Epidermal melanocyte (primary cell): Measurements from ENCODE around the gene GGACT.
"Not testable (repeated sequence)": the region's sequence is repeated elsewhere in the genome, so short reads cannot be mapped to it uniquely, and the experiment has no call there.

Experiments
- DNase-seq: peaks from one replicate; pipeline ENCODE4 v3.0.0; 2011; ENCODE audit warnings: low spot score; ENCODE audit not compliant: insufficient read length

GGACT gene

DNA sequence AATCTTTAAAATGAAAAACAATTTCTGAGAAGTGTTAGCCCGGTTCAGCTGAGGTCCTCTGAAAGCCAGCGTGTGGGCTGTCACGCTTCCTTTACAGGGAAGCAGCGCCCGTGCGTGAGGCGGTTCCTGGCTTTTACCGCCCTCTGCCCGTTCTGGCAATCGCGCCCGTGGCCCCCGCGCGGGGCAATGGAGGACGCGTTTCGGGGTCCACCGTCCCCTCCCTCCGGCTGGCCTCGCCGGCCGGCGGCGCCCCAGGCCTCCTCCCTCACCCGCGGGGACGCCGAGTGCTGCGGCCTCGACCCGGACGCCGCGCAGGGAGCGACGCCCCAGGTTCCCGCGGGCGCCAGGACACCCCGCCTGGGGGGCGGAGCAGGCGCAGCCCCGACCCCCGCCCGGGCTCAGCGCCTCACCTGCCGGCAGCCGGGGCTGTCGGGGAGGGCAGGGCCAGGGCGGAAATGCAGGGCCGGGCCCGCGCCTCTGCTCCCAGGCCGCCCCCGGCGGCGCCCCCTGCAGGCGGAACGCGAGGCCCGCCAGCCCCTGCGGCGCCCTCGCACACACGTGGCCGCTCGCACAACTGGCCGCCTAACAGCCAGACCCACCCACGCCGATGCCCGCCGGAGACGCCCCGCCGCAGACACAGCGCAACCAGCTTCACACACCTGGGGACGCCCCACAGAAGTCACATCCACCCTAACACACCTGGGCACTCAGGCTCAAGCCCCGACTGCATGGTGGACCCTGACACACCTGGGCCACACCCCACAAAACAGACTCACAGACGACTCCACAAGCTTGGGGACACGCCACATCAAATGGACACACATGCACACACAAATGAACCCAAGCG, at the start of gene GGACT:
TSS of gene GGACT (minus strand) at position 459 of the 847 bp plus-strand sequence. CDS start 56,198 bp downstream, outside the sequence.
- DNase-seq = peak; percentile 54

DNA sequence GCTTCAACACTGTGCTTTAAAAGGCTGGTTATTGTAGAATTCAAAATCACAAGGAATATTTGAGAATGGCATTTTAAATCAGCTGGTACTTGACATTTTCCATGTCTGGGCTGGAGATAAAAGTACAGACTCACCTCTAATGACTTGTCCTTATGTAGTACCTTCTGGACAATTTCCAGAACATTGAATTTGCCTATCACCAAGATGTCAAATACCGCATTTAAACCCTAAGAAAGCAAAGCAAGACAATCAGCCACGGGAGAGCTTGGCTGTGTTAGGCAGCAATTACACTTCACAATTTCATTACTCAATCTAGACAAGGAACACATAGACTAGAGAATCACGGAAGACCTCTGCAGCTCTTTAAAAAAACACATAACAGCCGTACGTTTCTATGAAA, 49.2 kb upstream of the GGACT start:
- DNase-seq = no peak

DNA sequence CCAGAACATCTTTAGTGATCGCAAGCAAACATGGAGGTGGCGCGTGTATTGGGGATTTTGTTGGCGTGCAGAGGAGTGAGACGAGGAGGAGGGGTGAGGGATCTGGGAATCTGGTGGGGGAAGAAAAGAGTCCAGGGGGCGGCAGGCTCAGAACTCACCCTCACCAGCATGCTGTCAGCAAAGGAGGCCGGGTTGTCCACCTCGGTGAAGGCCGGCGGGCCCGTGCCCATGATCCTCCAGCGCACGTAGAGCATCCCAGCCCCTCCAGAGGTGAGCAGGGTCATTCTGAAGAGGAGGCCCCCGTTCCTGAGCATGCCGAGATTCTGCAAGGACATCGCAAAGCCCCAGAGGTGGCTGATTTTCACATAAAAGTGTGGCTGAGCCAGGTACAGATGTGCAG, 48.8 kb upstream of the GGACT start:
- DNase-seq = no peak

DNA sequence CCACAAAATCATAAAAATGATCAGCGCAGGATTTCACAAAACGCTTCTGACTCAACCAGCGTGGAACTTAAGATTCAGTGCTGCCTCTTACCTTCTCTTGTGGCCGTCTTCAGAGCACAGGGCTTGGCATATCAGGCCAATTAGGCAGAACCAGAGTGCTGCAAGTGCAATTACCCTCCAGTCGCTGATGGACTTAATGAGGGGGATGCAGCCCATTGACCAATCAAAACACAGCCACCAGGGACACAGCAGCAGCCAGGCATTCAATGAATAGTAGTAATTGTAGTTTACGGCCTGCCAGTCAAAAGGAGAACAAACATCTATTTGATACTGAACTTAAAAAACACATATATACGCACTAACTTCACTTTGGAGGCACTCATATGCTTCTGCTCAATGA, 47.9 kb upstream of the GGACT start:
- no peak for DNase-seq

DNA sequence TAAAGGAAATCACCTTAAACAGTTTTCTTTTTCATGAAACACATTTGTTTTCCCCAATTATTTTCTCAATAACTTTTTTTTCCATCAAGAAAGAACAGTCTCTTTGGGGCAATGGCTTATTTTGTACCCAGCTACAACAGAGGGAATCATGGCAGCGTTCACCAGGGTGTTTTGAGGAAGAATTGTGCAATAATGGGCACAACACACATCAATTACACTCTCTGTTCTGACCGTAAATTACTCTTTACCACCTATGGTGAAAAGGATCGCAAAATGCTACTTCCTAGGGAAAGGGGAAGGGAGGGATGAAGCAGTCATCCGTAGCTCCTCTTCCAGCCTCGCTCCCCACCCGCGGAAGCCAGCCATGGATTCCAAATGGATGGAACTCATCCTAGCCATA, 47.4 kb upstream of the GGACT start:
- no peak for DNase-seq

DNA sequence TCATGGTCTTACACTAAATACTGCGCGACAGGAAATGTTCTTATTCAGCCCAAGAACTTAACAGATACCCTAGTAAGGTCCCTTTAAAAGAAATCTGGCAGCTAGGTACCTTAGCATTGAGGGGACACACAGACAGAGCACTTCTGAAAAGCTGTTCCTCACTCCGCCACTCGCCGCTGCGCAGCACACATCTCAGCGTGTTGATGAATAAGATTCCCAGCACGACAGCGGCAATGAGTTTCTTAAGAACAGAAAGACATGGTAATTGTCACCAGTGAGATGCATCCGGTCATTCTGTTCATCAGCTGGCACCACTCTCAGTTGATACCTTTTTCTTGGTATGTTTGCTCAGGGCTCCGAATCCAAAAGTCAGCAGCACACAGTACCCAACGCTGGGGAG, 46.1 kb upstream of the GGACT start:
- DNase-seq = no peak

DNA sequence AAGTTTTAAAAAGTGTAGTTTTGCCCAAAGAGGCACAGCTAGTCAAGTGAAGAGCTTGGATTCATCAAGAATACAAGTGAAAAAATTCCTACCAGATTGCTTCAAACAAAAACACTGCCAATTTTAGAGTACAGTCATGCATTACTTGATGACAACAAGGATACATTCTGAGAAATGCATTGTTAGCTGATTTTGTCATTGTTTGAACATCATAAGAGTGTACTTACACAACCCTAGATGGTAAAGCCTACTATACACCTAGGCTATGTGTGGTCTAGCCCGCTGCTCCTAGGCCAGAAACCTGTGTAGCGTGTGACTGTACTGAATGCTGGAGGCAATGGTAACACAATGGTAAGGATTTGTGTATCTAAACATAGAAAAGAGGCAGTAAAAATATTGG, 44.9 kb upstream of the GGACT start:
- DNase-seq = no peak

DNA sequence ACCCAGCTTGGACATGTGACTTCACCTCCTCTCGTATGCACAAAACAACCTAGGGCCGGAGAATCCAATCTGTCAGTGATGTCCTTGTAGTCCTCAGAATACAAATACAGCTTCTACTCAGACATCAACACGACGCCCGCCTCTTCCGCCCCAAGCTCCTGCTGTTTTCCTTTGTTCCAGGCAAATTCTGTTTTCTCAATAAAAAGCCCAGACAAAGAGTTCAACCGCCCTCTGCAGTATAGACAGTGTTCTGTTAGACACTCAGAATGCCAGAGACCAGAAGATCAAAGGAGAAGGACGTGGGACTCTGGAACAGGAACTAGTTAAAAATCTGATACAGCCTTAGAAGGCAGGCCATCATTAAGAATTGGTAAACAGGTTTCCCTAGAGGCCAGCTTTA, 42.0 kb upstream of the GGACT start:
- DNase-seq = no peak

DNA sequence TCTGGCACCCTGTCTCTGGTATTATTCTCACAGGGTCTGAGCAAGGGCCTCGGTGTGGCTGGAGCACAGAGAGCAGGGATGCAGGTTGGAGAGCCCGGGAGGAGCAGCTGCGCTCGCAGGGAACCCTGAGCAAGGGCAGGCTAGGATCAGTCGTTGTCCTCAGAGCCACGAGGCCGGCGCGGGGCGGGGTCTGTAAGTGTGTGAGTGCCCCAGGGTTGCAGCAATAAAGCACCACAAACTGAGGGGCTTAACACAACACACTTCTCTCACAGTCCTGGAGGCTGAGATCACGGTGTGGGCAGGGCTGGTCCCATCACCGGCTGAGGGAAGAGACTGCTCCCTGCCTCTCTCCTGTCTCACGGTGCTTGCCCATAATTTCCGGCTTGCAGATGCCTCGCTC, 38.5 kb upstream of the GGACT start:
- DNase-seq = no peak

DNA sequence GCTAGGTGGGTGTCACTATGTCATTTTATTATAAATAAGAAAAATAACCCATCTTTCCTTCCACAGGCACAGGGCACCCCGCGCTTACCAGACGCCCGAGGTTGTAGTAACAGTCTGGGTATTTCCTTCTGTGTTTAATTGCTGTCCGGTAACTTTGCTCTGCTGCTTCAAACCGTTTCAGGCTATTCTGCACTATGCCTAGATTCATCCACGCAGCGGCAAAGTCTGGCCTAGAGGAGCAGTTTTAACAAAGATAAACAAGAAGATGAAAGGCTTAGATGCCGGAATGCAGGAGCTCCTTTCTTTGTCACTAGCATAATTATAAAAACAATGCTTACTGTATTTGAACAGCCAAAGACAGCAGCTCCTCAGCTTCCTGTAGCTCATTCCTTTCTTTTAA, 36.9 kb upstream of the GGACT start:
- DNase-seq = no peak

DNA sequence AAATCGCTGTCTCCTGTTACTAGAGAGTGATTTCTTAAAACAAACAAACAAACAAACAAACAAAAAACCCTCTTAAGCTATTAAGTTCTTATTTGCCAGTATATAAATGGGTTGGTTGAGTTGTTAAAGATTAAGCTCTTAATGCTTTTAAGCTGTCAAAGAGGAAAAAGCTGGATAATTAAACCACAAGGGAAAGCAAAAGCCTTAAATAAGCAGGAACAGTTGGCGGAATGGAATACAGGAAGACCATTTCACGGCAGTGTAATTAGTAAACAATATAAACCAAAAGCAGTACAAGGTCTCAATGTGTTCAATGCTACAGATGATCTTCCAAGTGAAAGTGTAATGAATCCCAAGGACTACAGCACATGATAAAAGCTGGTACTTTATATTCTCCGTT, 32.2 kb upstream of the GGACT start:
- DNase-seq = no peak

DNA sequence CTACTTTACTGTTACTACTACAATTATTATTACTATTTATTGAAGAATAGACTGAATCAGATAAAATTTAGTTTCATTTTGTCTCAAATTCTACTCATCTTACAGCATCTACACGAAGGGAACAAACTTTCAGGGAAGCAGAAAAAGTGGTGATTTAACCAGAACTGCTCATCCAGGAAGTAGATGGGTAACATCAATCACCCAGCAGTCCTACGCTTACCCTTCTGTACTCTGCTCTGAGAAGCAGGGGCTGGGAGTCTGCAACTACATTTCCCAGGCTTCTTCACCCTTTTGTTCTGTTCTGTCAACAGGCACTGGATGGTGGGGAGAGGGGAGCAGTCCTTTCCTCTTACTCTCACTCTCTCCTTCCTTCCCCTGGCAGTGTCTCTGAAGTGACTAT, 31.4 kb upstream of the GGACT start:
- DNase-seq = no peak

DNA sequence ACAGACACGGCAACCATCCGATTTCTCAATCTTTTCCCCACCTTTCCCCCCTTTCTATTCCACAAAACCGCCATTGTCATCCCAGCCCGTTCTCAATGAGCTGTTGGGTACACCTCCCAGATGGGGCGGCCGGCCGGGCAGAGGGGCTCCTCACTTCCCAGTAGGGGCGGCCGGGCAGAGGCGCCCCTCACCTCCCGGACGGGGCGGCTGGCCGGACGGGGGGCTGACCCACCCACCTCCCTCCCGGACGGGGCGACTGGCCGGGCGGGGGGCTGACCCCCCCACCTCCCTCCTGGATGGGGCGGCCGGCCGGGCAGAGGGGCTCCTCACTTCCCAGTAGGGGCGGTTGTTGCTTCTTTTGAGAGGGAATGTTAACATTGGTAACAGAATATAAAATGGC, 30.3 kb upstream of the GGACT start:
- DNase-seq = not testable (repeated sequence)

DNA sequence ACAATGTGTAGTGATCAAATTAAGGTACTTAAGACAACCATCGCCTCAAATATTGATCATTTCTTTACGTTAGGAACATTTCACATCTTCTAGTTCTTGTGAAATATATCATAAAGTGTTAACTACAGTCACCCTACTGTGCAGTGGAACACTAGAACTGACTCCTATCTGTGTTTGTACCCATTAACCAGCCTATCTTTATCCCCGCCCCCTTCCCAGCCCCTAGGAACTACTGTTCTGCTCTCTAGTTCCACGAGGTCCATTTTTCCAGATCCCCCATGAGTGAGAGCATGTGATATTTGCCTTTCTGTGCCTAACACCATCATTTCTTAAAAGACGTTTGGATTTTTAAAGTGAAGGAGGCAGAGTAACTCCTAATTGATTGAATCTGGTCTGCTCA, 24.4 kb upstream of the GGACT start:
- DNase-seq = no peak

DNA sequence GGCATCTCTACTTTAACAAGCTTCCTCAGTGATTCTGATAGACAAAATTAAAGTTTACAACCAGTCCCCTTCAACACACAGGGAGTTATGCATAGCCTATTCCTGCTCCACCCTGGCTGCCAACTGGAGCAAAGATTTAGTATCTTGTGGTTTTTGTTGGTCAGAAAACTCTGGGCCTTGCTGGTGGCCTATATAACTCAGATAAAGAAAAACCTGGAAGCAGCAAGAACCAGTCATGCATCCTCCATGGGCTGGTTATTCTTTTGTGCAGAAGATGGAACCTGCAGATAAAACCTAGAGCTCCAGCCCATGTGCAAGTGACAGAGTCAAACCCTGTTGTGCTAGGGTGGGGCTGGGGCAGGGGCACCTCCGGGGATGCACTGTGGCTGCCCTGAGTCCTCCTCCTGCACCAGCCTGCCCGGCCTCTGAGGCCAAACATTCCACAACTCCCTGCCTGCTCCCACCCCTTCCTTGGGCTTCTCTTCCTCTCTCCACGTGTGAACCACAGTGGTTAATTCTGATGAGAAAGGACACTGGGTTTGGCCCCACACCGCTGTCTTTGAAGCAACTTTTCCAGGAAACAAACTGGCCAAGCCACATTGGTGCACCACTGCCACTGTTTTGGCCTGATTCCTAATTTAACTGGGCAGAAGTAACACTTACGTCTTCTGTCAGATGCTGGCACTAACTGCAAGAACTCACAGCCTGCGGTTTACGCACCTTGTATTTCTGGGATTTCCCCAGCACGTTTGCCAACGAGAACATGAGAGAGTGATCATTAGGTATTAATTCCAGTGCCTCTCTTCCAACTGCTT, 23.3 kb upstream of the GGACT start:
- DNase-seq = no peak

DNA sequence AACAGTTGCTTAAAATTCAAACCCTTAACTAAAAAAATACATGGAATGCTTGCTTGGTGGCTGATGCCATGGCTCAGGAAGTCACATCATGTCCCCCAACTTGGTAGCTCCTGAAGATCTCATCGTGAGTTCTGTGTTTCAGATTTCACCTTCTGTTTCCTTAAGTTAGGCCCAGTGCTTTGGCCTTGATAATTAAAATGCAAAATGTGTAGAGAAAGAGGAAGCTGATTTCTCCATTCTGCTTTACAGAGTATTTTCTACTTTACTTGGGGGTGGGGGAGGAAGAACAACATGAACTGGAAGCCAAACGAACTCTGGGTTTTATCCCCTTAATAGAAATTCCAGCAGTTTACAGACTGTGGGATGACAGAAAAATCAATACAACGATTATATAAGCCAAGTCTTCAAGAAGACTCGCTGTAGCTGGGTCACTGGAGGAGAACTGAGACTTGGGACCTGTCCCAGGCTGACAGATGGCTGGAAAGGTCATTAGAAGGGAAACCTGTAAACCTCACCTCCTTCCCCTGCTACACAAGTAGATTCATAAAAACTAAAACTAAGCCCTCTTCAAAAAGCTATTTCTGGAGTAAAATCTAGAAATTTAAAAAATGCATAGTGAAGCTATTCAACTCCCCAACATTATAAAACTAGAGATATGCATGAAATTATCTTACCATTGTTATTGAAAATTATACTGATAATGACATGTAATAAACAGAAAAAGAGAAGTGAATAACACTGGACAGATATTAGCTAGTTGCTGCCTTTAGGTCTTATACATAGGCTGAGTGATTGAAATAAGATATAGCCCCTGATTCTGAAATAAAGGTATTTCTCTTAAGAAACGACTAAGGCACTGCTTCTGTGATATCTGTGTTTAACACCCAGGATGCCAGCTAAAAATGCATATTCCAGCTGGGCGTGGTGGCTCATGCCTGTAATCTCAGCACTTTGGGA, 22.1 kb upstream of the GGACT start:
- no peak for DNase-seq

DNA sequence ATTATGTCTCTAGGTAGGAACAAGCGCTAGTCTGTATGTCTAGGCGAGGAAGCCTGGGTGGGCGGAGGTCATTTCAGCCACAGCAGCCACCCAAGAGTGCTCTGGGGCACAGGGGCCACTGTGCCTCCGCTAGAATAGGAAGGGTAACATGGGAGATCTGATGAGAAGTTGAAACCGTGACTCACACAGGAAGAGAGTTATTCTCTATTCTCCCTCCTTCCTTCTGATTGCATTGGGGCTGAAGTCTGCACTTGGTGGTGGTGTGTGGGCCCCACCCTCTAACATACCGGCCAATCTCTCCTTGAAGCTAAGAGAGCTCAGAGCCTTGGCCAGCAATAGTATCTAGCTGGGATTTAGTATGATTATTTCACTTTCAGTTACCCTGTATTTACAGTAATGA, 20.3 kb upstream of the GGACT start:
- DNase-seq = no peak

DNA sequence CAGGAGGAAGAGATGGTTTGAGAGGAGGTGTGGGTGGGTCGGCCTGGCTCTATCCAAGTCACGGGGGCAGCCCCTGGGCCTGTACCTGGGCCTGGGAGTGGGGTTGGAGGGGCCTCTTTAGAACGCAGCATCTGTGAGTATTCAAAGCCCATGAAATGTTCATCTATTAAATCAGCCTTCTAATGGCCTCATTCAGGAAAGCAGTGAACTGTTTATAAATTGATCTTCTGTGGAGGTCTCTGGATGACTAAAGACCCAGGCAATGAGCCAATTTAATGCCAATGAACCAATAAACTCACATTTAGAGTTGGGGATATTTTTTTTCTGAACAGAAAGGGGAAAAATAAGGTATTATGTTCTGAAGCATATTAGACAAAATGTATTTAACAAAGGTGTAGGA, 19.9 kb upstream of the GGACT start:
- no peak for DNase-seq

DNA sequence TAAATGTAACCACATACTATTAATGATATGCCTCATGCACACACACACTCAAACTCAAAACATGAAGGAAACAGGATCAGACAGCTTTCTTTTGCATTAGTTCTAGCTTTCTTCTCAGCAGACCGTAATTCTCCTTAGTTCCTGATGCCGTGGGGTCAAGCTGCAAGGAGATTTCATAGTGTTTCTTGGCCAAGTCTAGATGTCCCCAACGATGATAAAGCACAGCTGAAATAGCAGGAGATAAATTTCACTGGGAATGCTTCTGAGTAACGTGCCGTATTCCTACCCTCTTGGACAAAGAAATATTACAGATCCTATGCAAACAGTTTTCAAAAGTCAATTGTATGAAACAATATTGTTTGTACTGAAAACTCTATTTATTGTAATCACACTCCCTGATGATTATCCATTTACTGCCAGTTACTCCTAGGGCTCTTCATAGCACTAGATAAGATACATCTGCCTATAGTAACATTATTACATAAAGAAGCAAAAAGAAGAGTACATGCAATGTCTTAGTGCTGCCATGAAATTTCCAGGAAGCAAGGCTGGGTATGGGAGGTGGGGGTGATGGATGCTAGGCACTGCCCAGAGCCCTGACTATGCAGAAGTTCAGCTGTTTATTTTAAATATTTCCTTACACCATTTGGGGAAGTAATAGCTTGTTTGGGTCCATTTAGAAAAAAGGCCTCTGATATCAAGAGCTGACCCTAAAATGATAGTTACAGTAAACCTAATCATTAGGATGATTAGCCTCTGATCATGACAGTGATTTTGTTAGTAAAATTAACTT, 16.5 kb upstream of the GGACT start:
- no peak for DNase-seq

DNA sequence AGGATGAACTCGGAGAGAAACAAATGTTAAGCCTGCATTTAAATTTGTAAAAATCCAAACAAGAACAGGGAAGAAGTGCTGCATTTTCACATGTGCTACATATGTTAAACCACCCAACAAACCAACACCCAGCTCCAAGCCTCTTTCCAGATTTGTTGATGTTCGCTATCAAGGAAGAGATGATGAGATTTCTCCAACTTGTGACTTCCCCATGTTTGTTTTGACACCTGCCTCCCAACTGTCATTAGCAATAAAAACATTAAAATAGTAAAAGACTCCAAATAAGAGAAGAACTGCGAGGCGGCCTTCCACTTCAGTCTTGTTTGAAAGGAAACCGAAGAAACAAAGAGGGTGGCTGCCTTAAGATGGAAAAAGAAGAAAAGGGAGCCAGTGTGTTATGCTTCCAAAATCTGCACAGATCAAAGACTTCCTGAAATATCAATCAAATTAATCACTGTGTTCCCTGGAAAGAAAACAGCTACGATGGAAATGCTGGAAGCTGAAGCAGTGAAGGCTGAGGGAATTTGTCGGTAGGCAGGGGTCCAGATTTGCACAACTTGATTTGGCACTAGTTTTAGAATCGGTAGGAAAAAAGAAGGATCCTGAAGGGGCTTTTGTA, 14.0 kb upstream of the GGACT start:
- no peak for DNase-seq
